Erythroblast (primary cell): Measurements from ENCODE around the gene RS1.

Experiments
- GATA1 ChIP-seq: IDR thresholded peaks from 2 replicates; pipeline ENCODE4 v1.6.1; 2011; ENCODE audit warnings: low read depth, mild to moderate bottlenecking, control low read depth, low read length, moderate library complexity
- POLR2A ChIP-seq: IDR thresholded peaks from 2 replicates; pipeline ENCODE4 v1.6.1; 2011; ENCODE audit warnings: mild to moderate bottlenecking, low read length

DNA sequence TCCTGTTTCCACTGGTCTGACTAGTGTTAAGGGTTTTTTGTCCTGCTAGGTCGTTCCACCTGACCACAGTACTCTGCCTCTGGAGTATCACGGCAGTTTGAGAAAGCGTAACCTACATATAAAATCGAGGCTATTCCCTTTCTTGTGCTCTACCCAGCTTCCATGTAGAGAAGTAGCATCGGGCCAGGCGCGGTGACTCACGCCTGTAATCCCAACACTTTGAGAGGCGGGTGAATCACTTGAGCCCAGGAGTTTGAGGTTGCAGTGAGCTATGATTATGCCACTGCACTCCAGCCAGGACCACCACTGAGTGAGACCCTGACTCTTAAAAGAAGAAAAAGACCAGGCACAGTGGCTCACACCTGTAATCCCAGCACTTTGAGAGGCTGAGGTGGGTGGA, 43.0 kb upstream of the RS1 start:
- TF ChIP-seq POLR2A (no peak), GATA1 (no peak)
